Measurements from ENCODE around the gene TPI1. TPM values are rescaled to one million over a fixed set of nuclear protein-coding genes. Genes with fewer than 3 reads are reported as not detected.

Gene TPI1
- total RNA-seq, 4 donors from 2014 or later: 360 to 671 (median 400) TPM

- no peaks in the 10 kb centered on the region for H3K9me3 ChIP-seq
- TF ChIP-seq POLR2A (IDR thresholded peaks at IDR 0.05): no peak
- no peak for TF ChIP-seq EP300 (IDR thresholded peaks at IDR 0.05; ENCODE audit: low read depth)
- TF ChIP-seq POLR2AphosphoS5 (IDR thresholded peaks at IDR 0.05): no peak
- no peak for TF ChIP-seq CTCF (IDR thresholded peaks at IDR 0.05)
- intact Hi-C loops (cut with DNase I; ENCODE audit: low total_unique reads) (no loop called here), in situ Hi-C loops (cut with MboI; ENCODE audit: low pct_ligation_motif_present in 1 of 4, low pct_unique_long_range_greater_than_20kb in 1 of 4, low sequenced_read_pairs in 3 of 4) (loop anchor here in 2 of 4 donors (25.0 kb wide), 1 partner anchor 103 kb away; no protein-coding TSS in a partner anchor)
- H3K27ac ChIP-seq: peak overlapping the region in 2 of 4 donors; percentile 16 to 46
- H3K4me3 ChIP-seq: no peak overlapping the region
- no peaks in the 10 kb centered on the region for H3K27me3 ChIP-seq
- no peaks in the 10 kb centered on the region for H3K4me1 ChIP-seq
- DNase-seq: no peak
- WGBS, 2 donors (ENCODE audit: low coverage in 1 of 2): 73% methylated on average over 1 of the region's 1 CpG; no CpG with 5 or more reads in 1 of the 2 donors
- no peaks in the 10 kb centered on the region for H3K36me3 ChIP-seq
Measured at GRCh38 chr12:6840330-6840729, 27.0 kb upstream of the TPI1 start.

- no peaks in the 10 kb centered on the region for H3K36me3 ChIP-seq
- peak within 1 kb of the TSS in 2 of 4 donors; percentile 16 to 46 for H3K27ac ChIP-seq
- no peak for DNase-seq
- H3K9me3 ChIP-seq: no peaks in the 10 kb centered on the region
- no peaks in the 10 kb centered on the region for H3K4me1 ChIP-seq
- in situ Hi-C loops (cut with MboI; ENCODE audit: low pct_ligation_motif_present in 1 of 4, low pct_unique_long_range_greater_than_20kb in 1 of 4, low sequenced_read_pairs in 3 of 4): loop anchor here in 2 of 4 donors (25.0 kb wide), 1 partner anchor 104 kb away; no protein-coding TSS in a partner anchor
- intact Hi-C loops (cut with DNase I; ENCODE audit: low total_unique reads): no loop called here
- no peak within 1 kb of the TSS for H3K4me3 ChIP-seq
- no peak for TF ChIP-seq POLR2AphosphoS5 (IDR thresholded peaks at IDR 0.05)
- no peak for TF ChIP-seq EP300 (IDR thresholded peaks at IDR 0.05; ENCODE audit: low read depth)
- no peak for TF ChIP-seq POLR2A (IDR thresholded peaks at IDR 0.05)
- TF ChIP-seq CTCF (IDR thresholded peaks at IDR 0.05): no peak
- WGBS, 2 donors (ENCODE audit: low coverage in 1 of 2): 80% methylated on average over 20 of the region's 24 CpGs; no CpG with 5 or more reads in 1 of the 2 donors
- H3K27me3 ChIP-seq: no peaks in the 10 kb centered on the region
Measured at GRCh38 chr12:6840761-6841515, 26.4 kb upstream of the TPI1 start, which contains the start of gene GNB3. TSS of gene GNB3 (plus strand) at chr12:6840925. CDS start at chr12:6841288, 363 bp downstream.

- no peak for DNase-seq
- no peaks in the 10 kb centered on the region for H3K27me3 ChIP-seq
- no peak overlapping the region for H3K4me3 ChIP-seq
- no peak overlapping the region for H3K27ac ChIP-seq
- intact Hi-C loops (cut with DNase I; ENCODE audit: low total_unique reads): no loop called here
- 69% methylated on average over 4 of the region's 4 CpGs; no CpG with 5 or more reads in 1 of the 2 donors for WGBS, 2 donors (ENCODE audit: low coverage in 1 of 2)
- H3K36me3 ChIP-seq: no peaks in the 10 kb centered on the region
- no peaks in the 10 kb centered on the region for H3K4me1 ChIP-seq
- H3K9me3 ChIP-seq: no peaks in the 10 kb centered on the region
- TF ChIP-seq EP300 (IDR thresholded peaks at IDR 0.05; ENCODE audit: low read depth): no peak
- no peak for TF ChIP-seq CTCF (IDR thresholded peaks at IDR 0.05)
- TF ChIP-seq POLR2AphosphoS5 (IDR thresholded peaks at IDR 0.05): no peak
- TF ChIP-seq POLR2A (IDR thresholded peaks at IDR 0.05): no peak
- in situ Hi-C loops (cut with MboI; ENCODE audit: low pct_ligation_motif_present in 1 of 4, low pct_unique_long_range_greater_than_20kb in 1 of 4, low sequenced_read_pairs in 3 of 4): loop anchor here in 2 of 4 donors (25.0 kb wide), 1 partner anchor 105 kb away; no protein-coding TSS in a partner anchor
Measured at GRCh38 chr12:6842075-6842474, 25.3 kb upstream of the TPI1 start.

- peak; percentile 10 for DNase-seq
- WGBS, 2 donors (ENCODE audit: low coverage in 1 of 2): 20 to 71% methylated on average over 3 to 16 of the region's 16 CpGs
- intact Hi-C loops (cut with DNase I; ENCODE audit: low total_unique reads): no loop called here
- Histone ChIP-seq H3K27ac (no peak overlapping the region), H3K27me3 (no peaks in the 10 kb centered on the region), H3K4me1 (no peaks in the 10 kb centered on the region), H3K4me3 (no peak overlapping the region), H3K9me3 (no peaks in the 10 kb centered on the region), H3K36me3 (no peaks in the 10 kb centered on the region)
- TF ChIP-seq POLR2AphosphoS5 (IDR thresholded peaks at IDR 0.05) (no peak), POLR2A (IDR thresholded peaks at IDR 0.05) (no peak), CTCF (IDR thresholded peaks at IDR 0.05) (no peak), EP300 (IDR thresholded peaks at IDR 0.05; ENCODE audit: low read depth) (no peak)
- in situ Hi-C loops (cut with MboI; ENCODE audit: low pct_ligation_motif_present in 1 of 4, low pct_unique_long_range_greater_than_20kb in 1 of 4, low sequenced_read_pairs in 3 of 4): loop anchor here in 2 of 4 donors (25.0 kb wide), 1 partner anchor 106 kb away; no protein-coding TSS in a partner anchor
Measured at GRCh38 chr12:6843118-6843902, 24.0 kb upstream of the TPI1 start.
